NCI-H774 (cell line): Measurements from ENCODE around the gene NTM.

Experiments
- DNase-seq: peaks from one replicate; lab custom pipeline; 2025; lab: John Stamatoyannopoulos, UW

NTM gene

DNA sequence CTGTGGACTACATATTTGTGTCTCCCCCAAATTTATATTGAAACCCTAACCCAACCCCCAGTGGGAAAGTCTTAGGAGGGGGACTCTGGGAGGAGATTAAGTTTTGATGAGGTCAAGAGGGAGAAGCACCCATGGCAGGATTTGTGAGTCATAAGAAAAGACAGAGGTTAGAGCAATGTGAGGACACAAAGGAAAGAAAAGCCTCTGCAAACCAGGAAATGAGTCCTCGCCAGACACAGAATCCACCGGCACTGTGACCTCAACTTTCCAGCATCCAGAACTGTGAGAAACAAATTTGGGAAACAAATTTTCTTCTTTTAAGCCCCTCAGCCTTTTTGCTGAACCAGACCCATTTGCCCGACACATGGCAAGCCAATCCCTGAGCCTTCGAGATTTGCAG is 397.0 kb downstream of the NTM start:
- no peak for DNase-seq

DNA sequence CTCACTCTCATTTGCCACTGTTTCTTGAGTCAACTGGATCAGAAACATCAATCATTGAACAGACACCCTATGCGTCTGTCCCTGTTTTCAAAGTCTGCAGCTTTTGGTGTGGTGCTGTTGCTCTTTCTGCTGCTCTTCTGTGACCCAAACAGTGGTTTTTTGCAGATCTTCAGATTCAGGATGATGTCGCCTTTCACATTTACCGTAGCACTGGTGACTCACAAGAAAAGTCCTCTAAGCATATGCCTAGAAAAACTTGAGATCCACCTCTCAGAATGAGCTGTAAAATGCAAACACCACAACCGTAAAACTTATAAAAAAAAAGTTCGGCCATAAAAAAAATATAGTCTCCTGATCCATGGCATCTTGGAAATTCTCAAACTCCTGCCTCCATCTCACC is 400.4 kb downstream of the NTM start:
- no peak for DNase-seq

DNA sequence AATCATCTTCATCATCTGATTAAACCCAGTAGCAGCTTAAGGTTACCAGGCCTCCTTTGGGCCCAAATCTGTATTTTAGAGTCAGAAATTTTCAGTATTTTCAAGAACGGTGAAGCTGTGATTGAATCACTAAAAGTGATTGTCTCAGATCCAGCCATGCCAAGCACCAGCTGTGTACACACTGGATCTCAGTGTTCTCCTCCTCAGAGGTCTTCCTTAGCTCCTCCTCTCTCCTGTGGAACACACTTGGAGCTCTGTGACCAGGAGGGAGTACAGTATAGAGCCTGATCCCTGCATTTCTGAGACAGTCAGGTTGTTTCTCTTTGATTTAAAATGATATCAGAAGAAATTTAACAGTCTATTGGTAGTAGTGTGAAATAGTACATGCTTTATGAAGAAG is 401.1 kb downstream of the NTM start:
- DNase-seq, result no peak

- DNase-seq, result no peak
Observed at GRCh38 chr11:131773626-131774025, 403.2 kb downstream of the NTM start.

GRCh38 chr11:131776211-131776610 is 405.8 kb downstream of the NTM start:
- DNase-seq, result no peak

DNA sequence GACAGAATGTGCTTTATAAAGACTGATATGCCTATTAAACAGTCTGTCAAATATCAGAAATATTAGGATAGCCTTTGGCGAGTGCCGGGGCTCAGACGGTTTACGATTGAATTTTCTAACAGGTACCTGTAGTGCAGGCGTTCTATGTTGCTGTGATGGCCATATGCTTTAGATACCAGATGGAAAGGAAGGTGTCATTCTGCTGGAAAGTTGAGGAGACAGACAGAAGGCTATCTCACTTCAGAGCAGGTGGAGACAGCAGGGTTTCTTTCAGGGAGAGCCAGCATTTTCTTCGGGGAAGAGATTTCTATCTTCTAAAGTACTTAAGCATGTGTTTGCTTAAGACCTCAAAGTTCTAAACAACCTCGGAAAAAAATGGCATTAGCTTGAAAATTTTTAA is 415.4 kb downstream of the NTM start:
- no peak for DNase-seq

DNA sequence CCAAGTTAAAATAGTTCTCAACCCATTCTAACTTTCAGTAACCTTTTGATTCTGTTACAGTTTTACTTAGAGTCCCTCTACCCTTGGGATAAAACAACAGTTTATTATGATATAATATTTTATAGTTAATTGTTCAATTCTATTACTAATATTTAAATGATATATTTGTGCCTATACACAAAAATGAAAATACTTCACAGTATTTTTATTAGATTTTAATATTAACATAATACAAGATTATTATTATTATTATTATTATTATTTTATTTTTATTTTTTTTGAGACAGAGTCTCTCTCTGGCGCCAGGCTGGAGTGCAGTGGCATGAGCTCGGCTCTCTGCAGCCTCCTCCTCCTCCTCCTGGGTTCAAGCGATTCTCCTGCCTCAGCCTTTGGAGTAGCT is 416.7 kb downstream of the NTM start:
- DNase-seq, result no peak

DNA sequence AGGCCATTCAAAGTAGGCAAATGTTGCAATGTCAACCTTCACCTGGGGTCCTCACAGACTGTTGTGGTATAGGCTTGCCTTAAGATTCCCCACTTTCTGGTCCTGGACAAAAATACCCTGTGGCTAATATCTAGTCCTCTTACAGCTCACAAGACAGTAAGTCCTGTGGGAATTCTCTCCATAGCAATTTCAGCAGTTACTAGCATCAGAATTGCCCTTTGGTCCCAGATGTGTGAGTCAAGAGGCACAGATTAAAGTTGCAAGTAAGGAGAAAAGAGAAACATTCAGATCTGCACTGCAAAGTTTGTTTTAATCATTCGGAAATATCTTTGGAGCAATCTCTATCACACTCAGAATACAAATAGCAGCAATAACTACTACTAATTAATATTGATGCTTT is 420.2 kb downstream of the NTM start:
- no peak for DNase-seq

GRCh38 chr11:131792243-131792642 is 421.8 kb downstream of the NTM start:
- DNase-seq, result no peak

GRCh38 chr11:131796089-131796488 is 425.7 kb downstream of the NTM start:
- DNase-seq, result no peak

- no peak for DNase-seq
Observed at GRCh38 chr11:131796541-131796940, 426.1 kb downstream of the NTM start.

DNA sequence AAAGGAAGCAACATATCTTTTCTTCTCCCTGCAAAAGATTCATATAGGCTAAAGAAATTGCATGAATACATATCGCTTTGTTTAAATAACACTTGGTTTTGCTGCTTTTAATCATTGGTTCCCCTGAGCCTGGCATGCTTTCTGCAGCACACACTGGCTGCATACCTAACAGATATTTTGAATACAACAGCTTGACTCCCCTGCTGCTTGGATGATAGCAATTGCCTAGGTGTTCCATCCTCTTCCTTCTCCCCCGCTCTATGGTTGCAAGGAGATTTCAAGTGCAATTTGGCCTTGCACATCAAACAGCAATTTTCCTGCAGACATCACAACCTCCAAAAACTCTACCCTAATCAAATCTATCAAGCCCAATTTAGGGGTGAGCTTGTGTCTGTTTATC is 430.0 kb downstream of the NTM start:
- DNase-seq, result no peak

DNA sequence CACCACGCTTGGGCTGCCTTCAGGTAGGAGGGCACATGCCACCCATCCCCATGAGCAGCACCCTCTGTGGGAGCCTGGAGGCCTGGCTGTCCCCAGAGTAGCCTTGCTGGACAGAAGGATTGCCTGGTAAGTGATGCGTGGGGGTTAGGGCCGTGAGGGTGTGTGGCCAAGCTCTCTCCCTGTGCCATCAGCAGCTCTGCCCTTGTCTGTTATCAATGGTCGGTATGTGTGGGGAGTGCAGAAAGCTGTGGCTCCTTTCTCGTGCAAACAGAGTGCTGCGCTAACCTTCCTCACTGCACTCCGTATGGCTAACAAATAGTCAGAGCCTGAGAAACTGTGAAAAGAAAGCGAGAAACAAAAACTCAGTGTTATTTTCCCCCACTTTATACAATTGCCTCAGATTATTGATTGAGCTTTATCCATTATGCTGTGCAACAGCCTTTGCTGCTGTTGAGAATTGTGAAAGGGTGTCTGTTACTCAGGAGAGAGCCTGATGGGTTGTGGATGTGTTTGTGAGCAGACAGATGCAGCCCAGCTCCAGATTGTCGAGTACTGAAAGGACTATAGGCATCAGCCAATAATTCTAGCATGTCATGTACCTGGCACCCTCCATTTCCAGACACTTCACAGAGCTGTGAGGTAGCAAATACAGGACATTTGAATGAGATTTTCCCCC is 432.2 kb downstream of the NTM start:
- DNase-seq, result no peak

- no peak for DNase-seq
Observed at GRCh38 chr11:131807876-131808275, 437.5 kb downstream of the NTM start.

GRCh38 chr11:131808470-131808869 is 438.1 kb downstream of the NTM start:
- no peak for DNase-seq

DNA sequence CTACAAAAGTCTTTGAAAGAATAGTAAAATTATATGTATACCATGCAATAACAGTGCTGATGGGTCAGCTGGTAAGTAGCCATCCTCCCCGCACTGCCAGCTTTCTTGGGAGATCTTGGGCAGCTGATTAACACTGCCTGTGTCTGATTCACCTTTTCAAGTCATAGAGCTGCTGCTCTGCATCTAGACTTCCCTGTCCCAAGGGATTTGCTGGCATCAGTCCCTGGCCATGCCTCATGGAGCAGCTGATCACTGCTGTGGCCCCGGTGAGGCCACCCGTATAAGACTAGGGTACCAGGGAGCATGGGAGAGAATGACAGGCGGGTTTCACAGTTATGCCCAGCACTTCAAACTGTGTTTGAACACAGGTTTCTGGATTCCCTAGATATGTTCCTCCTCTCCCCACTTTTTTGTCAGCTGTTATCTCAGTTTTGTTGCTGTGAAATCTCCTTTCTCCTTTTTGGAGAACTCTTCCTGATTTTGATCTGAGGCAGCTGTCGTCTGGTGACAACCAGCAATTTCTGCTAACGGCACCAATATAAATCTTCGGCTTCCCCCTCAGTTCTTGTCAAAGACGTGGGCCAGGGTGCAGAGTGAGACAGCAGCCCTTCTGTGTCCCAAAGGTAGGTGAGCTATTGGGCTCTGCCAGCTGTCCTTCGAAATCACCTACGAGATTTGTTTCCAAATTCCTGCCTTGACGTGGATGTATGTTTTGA is 438.9 kb downstream of the NTM start:
- no peak for DNase-seq

DNA sequence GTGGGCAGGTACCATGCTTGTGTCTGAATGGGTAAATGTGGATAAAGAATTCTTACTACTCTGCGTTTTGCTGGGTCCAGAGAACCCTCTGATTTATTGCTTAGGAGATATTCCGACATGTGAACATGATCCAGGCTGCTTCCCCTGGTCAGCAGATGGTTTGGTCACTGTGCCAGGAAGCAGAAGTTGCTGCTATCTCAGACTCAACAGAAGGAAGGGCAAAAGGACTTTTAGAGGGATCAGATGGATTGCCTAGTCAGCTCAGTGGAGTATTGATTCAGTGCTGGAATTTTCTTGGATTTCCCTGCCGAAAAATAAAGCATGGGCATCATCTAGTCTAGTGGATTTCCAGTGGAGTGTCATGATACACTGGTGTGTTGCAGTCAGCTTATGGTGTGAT is 440.1 kb downstream of the NTM start:
- no peak for DNase-seq

- DNase-seq, result no peak
Observed at GRCh38 chr11:131811383-131811782, 441.0 kb downstream of the NTM start.

DNA sequence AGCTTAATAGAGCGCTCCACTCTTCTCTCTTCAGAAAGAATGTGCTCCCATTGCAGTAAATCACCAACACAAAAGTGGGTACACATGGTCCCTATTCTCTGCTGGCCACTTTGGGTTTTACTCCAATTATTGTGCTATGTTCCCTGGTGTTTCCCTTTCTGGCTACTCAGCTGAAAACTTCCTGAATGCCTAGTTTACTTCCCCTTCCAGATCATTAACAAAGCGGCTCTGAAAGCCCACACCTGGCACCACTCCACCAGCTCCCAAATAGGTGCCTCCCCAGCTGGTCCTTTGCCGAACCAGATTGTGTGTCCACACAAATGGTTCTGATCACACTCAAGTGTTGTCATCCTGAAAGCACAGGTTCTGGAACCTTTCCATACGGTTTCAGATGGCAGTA is 443.7 kb downstream of the NTM start:
- DNase-seq, result no peak

DNA sequence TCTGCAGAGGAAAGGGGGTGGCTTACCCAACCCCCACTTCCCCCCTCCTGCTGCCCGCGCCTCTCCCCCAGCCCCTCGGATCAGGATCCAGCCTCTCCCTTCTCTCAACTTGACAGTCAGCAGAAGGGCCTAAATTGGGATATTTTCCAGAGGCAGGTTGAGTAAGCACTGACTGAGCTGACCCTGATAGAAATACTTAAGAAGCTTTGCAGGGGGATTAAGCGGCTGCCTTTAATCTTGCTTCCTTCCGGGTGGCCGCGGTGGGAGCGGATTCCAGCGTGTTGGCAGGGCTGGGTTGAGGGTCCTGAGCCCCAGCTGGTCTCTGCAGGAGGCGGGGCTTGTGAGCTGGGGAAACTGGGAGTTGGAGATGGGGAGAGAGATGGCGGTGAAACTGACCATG is 445.2 kb downstream of the NTM start:
- no peak for DNase-seq

DNA sequence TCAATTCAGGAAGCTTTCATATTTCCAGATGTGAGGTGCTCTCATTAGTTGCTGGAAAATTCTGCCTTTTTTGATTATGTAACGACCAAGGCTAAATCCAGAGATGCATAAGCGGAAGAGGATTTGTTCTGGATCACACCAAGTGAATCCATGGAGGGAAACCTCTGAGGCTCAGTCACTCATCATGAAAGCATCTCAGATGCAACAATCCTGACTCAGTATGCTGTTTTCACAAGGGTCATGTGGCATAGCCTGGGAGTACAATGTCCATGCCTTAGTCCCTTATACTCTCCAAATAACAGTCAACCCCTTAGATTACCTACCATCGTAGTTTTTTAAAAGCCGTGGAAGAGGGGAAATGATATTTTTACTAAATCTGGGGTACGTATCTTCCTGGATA is 445.6 kb downstream of the NTM start:
- DNase-seq, result no peak

- DNase-seq, result no peak
Observed at GRCh38 chr11:131817687-131818188, 447.3 kb downstream of the NTM start.

GRCh38 chr11:131819865-131820264 is 449.4 kb downstream of the NTM start:
- DNase-seq, result no peak

GRCh38 chr11:131822506-131822905 is 452.1 kb downstream of the NTM start:
- DNase-seq, result no peak
